OCI-LY7 (cell line): ENCODE measurements around the gene MKS1. TPM values are rescaled to one million over a fixed set of nuclear protein-coding genes. Genes with fewer than 3 reads are reported as not detected.

Experiments used
- BruUV-seq: library from RNA; stranded (reverse); fragments of 400-500 nt; replicated peaks from 2 replicates; lab custom pipeline; 2021; lab: Mats Ljungman, UMichigan
- CTCF ChIA-PET: fragments of 300-600 bp; sonication (Branson Sonifier 250); formaldehyde crosslinking; loops from one replicate; lab custom pipeline; 2022; ENCODE audit warnings: antibody characterized with exemption; ENCODE audit not compliant: unreplicated experiment; lab: Charles Lee
- POLR2A ChIA-PET: fragments of 300-600 bp; sonication (Branson Sonifier 250); formaldehyde crosslinking; loops from one replicate; lab custom pipeline; 2022; ENCODE audit warnings: antibody characterized with exemption; lab: Charles Lee
- DNase-seq: peaks from one replicate; pipeline ENCODE4 v3.0.0-alpha.2; 2015; ENCODE audit warnings: low spot score
- H2AFZ ChIP-seq: fragments of 200-600 bp; sonication (generic), shearing (Covaris generic); 2 replicates; pipeline ENCODE4 v1.6.1; 2014; ENCODE audit warnings: mild to moderate bottlenecking, antibody characterized with exemption, low read length, moderate library complexity
- H3K27ac ChIP-seq: fragments of 200-600 bp; sonication (generic); 2 replicates; pipeline ENCODE4 v1.5.1; 2014; ENCODE audit warnings: mixed run types, low read depth, mild to moderate bottlenecking, moderate library complexity, low read length, inconsistent platforms; ENCODE audit not compliant: poor library complexity, severe bottlenecking
- H3K36me3 ChIP-seq: fragments of 200-600 bp; sonication (generic); 2 replicates; pipeline ENCODE4 v1.6.1; 2014; ENCODE audit warnings: mild to moderate bottlenecking, antibody characterized with exemption, low read length, moderate library complexity, mixed read lengths; ENCODE audit not compliant: insufficient read depth
- H3K4me1 ChIP-seq: fragments of 200-600 bp; sonication (generic); 2 replicates; pipeline ENCODE4 v1.5.1; 2014; ENCODE audit warnings: mild to moderate bottlenecking, low read length; ENCODE audit not compliant: insufficient read depth, poor library complexity, severe bottlenecking
- H3K4me2 ChIP-seq: fragments of 200-600 bp; sonication (generic); 2 replicates; pipeline ENCODE4 v1.6.1; 2014; ENCODE audit warnings: mild to moderate bottlenecking, low read length
- H3K4me3 ChIP-seq: fragments of 200-600 bp; sonication (generic); 2 replicates; pipeline ENCODE4 v1.5.1; 2014; ENCODE audit warnings: mild to moderate bottlenecking, low read depth, low read length; ENCODE audit not compliant: poor library complexity, severe bottlenecking
- H3K79me2 ChIP-seq: fragments of 200-600 bp; sonication (generic); 2 replicates; pipeline ENCODE4 v1.6.1; 2016; ENCODE audit warnings: low read depth, mild to moderate bottlenecking, low read length, moderate library complexity, mixed read lengths; ENCODE audit not compliant: insufficient read depth
- H3K9me2 ChIP-seq: fragments of 200-600 bp; sonication (generic); 2 replicates; pipeline ENCODE4 v1.6.1; 2016; ENCODE audit warnings: mild to moderate bottlenecking, low read length, mixed read lengths; ENCODE audit not compliant: insufficient read depth
- H3K9me3 ChIP-seq: fragments of 200-600 bp; sonication (generic); 2 replicates; pipeline ENCODE4 v1.6.1; 2014; ENCODE audit warnings: mild to moderate bottlenecking, mixed run types, low read length, mixed read lengths
- H4K20me1 ChIP-seq: fragments of 200-600 bp; sonication (generic); 2 replicates; pipeline ENCODE4 v1.6.1; 2014; ENCODE audit warnings: mild to moderate bottlenecking, antibody characterized with exemption, low read length, moderate library complexity, mixed read lengths; ENCODE audit not compliant: insufficient read depth
- EZH2phosphoT487 ChIP-seq: fragments of 200-600 bp; sonication (generic); IDR thresholded peaks from 2 replicates; pipeline ENCODE4 v1.6.1; 2018; ENCODE audit warnings: low read depth, borderline replicate concordance, mild to moderate bottlenecking, mixed run types, antibody characterized with exemption, low read length, moderate library complexity, mixed read lengths
- intact Hi-C: fragments of 100-400 bp; cut with micrococcal nuclease; formaldehyde crosslinking; loops from one replicate; pipeline ENCODE4 v1.10.0; 2022; ENCODE audit not compliant: unreplicated experiment
- total RNA-seq, 2 experiments: library from RNA; depleted of rRNA in 1 of 2; stranded (reverse); fragments of >200 nt in 1 of 2; shearing (Covaris generic) in 1 of 2; gene quantifications; 2 replicates each; pipeline ENCODE4 v1.2.3, GENCODE V29; 2014 to 2022
- TF ChIP-seq, protein P1 (sequence below): fragments of 200-600 bp; sonication (generic); conservative IDR thresholded peaks from 2 replicates; pipeline ENCODE4 v1.5.1; 2014; ENCODE audit warnings: mild to moderate bottlenecking, antibody characterized with exemption, low read length, moderate library complexity, mixed read lengths

The MKS1 gene
- total RNA-seq, 2 experiments from 2014 or later: 0.69 to 26.9 TPM

GRCh38 chr17:58252141-58252540, 33.1 kb upstream of the MKS1 start:
- BruUV-seq: no TSS peak
- H3K4me2 ChIP-seq: no peak overlapping the region
- H4K20me1 ChIP-seq: no peaks in the 10 kb centered on the region
- H2AFZ ChIP-seq: no peak overlapping the region
- H3K27ac ChIP-seq: no peak overlapping the region
- no peak overlapping the region for H3K4me3 ChIP-seq
- H3K9me2 ChIP-seq: no peaks in the 10 kb centered on the region
- CTCF ChIA-PET: no interaction called here
- no peaks in the 10 kb centered on the region for H3K79me2 ChIP-seq
- H3K4me1 ChIP-seq: no peaks in the 10 kb centered on the region
- POLR2A ChIA-PET: no interaction called here
- DNase-seq: no peak
- H3K36me3 ChIP-seq: no peaks in the 10 kb centered on the region
- H3K9me3 ChIP-seq: no peaks in the 10 kb centered on the region
- intact Hi-C loops: no loop called here
- TF ChIP-seq EZH2phosphoT487: no peak
- TF ChIP-seq, protein P1, sequence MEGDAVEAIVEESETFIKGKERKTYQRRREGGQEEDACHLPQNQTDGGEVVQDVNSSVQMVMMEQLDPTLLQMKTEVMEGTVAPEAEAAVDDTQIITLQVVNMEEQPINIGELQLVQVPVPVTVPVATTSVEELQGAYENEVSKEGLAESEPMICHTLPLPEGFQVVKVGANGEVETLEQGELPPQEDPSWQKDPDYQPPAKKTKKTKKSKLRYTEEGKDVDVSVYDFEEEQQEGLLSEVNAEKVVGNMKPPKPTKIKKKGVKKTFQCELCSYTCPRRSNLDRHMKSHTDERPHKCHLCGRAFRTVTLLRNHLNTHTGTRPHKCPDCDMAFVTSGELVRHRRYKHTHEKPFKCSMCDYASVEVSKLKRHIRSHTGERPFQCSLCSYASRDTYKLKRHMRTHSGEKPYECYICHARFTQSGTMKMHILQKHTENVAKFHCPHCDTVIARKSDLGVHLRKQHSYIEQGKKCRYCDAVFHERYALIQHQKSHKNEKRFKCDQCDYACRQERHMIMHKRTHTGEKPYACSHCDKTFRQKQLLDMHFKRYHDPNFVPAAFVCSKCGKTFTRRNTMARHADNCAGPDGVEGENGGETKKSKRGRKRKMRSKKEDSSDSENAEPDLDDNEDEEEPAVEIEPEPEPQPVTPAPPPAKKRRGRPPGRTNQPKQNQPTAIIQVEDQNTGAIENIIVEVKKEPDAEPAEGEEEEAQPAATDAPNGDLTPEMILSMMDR: no peak

DNA sequence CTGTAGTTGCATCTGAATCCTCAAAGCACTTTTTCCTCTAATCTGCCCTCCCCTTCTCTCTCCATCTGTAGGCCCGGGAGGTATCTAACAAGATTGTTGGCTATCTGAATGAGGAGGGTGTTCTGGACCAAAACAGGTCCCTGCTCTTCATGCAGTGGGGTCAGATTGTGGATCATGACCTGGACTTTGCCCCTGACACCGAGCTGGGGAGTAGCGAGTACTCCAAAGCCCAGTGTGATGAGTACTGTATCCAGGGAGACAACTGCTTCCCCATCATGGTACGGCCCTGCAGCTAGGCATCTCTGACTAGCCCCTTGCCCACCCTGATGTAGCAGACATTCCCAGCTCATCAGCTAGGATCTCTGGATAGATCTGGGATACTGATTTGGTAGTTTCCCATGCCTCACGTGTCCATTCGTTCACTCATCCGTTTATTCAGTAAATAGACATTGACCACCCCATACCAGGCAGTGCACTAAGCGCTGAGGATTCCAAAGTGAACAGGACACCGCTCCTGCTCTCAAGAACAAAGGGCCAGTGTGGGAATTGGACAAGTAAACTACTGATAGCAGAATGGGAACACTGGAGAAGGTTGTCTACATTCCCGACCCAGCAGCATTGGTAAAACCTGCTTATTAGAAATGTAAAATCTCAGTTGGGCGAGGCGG, 31.4 kb upstream of the MKS1 start:
- H2AFZ ChIP-seq: no peak overlapping the region
- H3K36me3 ChIP-seq: no peaks in the 10 kb centered on the region
- no peak overlapping the region for H3K4me2 ChIP-seq
- no peaks in the 10 kb centered on the region for H4K20me1 ChIP-seq
- no peak for DNase-seq
- no peak for TF ChIP-seq EZH2phosphoT487
- TF ChIP-seq, protein P1: no peak
- H3K9me3 ChIP-seq: no peaks in the 10 kb centered on the region
- no TSS peak for BruUV-seq
- H3K4me1 ChIP-seq: no peaks in the 10 kb centered on the region
- H3K9me2 ChIP-seq: no peaks in the 10 kb centered on the region
- intact Hi-C loops: no loop called here
- no peak overlapping the region for H3K27ac ChIP-seq
- POLR2A ChIA-PET: no interaction called here
- CTCF ChIA-PET: no interaction called here
- no peak overlapping the region for H3K4me3 ChIP-seq
- H3K79me2 ChIP-seq: no peaks in the 10 kb centered on the region
